Astrocyte (in vitro differentiated cells and primary cell): ENCODE results near the gene INPP5B. TPM values are rescaled to one million over a fixed set of nuclear protein-coding genes. Genes with fewer than 3 reads are reported as not detected.
A peak's percentile ranks its signal among the peaks of the same experiment; 100 is the strongest.
"Not testable (repeated sequence)": the region's sequence is repeated elsewhere in the genome, so short reads cannot be mapped to it uniquely, and the experiment has no call there.

ENCODE experiments used
- DNase-seq: peaks from one replicate; pipeline ENCODE4 v3.0.0-alpha.2; 2010; ENCODE audit warnings: low read depth
- FAIRE-seq: peaks from 2 replicates; lab custom pipeline; 2011; peaks lifted over from hg19 to GRCh38; lab: Jason Lieb, UNC
- H2AFZ ChIP-seq: 2 replicates; pipeline ENCODE4 v1.6.0; 2012; ENCODE audit warnings: low read depth, low read length, inconsistent platforms
- H3K27ac ChIP-seq: 2 replicates; pipeline ENCODE4 v1.5.1; 2011; ENCODE audit warnings: low read depth, low read length, inconsistent platforms
- H3K27me3 ChIP-seq: 2 replicates; pipeline ENCODE4 v1.6.0; 2011; ENCODE audit warnings: low read length, inconsistent platforms; ENCODE audit not compliant: insufficient read depth
- H3K36me3 ChIP-seq: 2 replicates; pipeline ENCODE4 v1.5.1; 2011; ENCODE audit warnings: low read length, inconsistent platforms; ENCODE audit not compliant: insufficient read depth
- H3K4me1 ChIP-seq: 2 replicates; pipeline ENCODE4 v1.5.1; 2011; ENCODE audit warnings: low read length, inconsistent platforms; ENCODE audit not compliant: insufficient read depth
- H3K4me2 ChIP-seq: 2 replicates; pipeline ENCODE4 v1.6.0; 2012; ENCODE audit warnings: low read length, inconsistent platforms
- H3K4me3 ChIP-seq: 2 replicates; pipeline ENCODE4 v1.5.1; 2011; ENCODE audit warnings: low read depth, mild to moderate bottlenecking, low read length, inconsistent platforms; ENCODE audit not compliant: insufficient read depth
- H3K79me2 ChIP-seq: 2 replicates; pipeline ENCODE4 v1.6.0; 2012; ENCODE audit warnings: mild to moderate bottlenecking, low read length, inconsistent platforms; ENCODE audit not compliant: insufficient read depth
- H3K9ac ChIP-seq: 2 replicates; pipeline ENCODE4 v1.6.0; 2012; ENCODE audit warnings: mild to moderate bottlenecking, low read length, inconsistent platforms
- H3K9me3 ChIP-seq: 2 replicates; pipeline ENCODE4 v1.5.1; 2012; ENCODE audit warnings: low read depth, mild to moderate bottlenecking, low read length, inconsistent platforms; ENCODE audit not compliant: insufficient read depth
- H4K20me1 ChIP-seq: 2 replicates; pipeline ENCODE4 v1.6.0; 2012; ENCODE audit warnings: low read length, inconsistent platforms; ENCODE audit not compliant: insufficient read depth
- H3K27ac Mint-ChIP-seq: one replicate; pipeline ENCODE4 v1.8.0; 2021; ENCODE audit warnings: mild to moderate bottlenecking, mixed read lengths; ENCODE audit not compliant: unreplicated experiment
- H3K27me3 Mint-ChIP-seq: one replicate; pipeline ENCODE4 v1.8.0; 2021; ENCODE audit warnings: low read depth, mixed read lengths; ENCODE audit not compliant: unreplicated experiment
- H3K36me3 Mint-ChIP-seq: one replicate; pipeline ENCODE4 v1.8.0; 2021; ENCODE audit warnings: low read depth, mixed read lengths; ENCODE audit not compliant: unreplicated experiment
- H3K4me1 Mint-ChIP-seq: one replicate; pipeline ENCODE4 v1.8.0; 2021; ENCODE audit warnings: low read depth, mixed read lengths; ENCODE audit not compliant: unreplicated experiment
- H3K4me3 Mint-ChIP-seq: one replicate; pipeline ENCODE4 v1.8.0; 2021; ENCODE audit warnings: mild to moderate bottlenecking, moderate library complexity, mixed read lengths; ENCODE audit not compliant: unreplicated experiment
- H3K9me3 Mint-ChIP-seq: one replicate; pipeline ENCODE4 v1.8.0; 2021; ENCODE audit warnings: mild to moderate bottlenecking, mixed read lengths; ENCODE audit not compliant: unreplicated experiment
- CTCF ChIP-seq: IDR thresholded peaks from 2 replicates; pipeline ENCODE4 v1.5.1; 2011; ENCODE audit warnings: low read depth, mild to moderate bottlenecking, inconsistent platforms, low read length, moderate library complexity; ENCODE audit not compliant: insufficient read depth
- EZH2 ChIP-seq: IDR thresholded peaks from 2 replicates; pipeline ENCODE4 v1.6.1; 2012; ENCODE audit warnings: mild to moderate bottlenecking, low read length, inconsistent platforms; ENCODE audit not compliant: insufficient read depth
- total RNA-seq: library from RNA; stranded (reverse); gene quantifications from 2 replicates; pipeline ENCODE4 v1.2.1, GENCODE V29; 2021

Gene INPP5B
- total RNA-seq, 1 donor from 2014 or later: 19.4 TPM

- Histone ChIP-seq H3K4me1 (no peaks in the 10 kb centered on the region), H3K36me3 (peaks cover 2% of the 10 kb centered on the region), H3K9ac (no peak overlapping the region), H3K27me3 (no peaks in the 10 kb centered on the region), H3K9me3 (no peaks in the 10 kb centered on the region), H3K4me3 (no peak overlapping the region), H3K79me2 (peaks cover 5% of the 10 kb centered on the region), H4K20me1 (peaks cover 24% of the 10 kb centered on the region), H3K27ac (no peak overlapping the region), H3K4me2 (no peak overlapping the region), H2AFZ (no peak overlapping the region)
- peaks cover 7% of the 10 kb centered on the region for H3K36me3 Mint-ChIP-seq
- DNase-seq (no peak), FAIRE-seq (no peak)
- no peak overlapping the region for H3K4me3 Mint-ChIP-seq
- H3K27ac Mint-ChIP-seq: no peak overlapping the region
- H3K27me3 Mint-ChIP-seq: no peaks in the 10 kb centered on the region
- no peaks in the 10 kb centered on the region for H3K9me3 Mint-ChIP-seq
- peak; percentile 59 for TF ChIP-seq CTCF
- TF ChIP-seq EZH2: no peak
- H3K4me1 Mint-ChIP-seq: peaks cover 4% of the 10 kb centered on the region
These were observed 27.6 kb downstream of the INPP5B start for GRCh38 chr1:37919277-37919676.

- no peak overlapping the region for H3K4me3 ChIP-seq
- Mint-ChIP-seq H3K4me1 (no peaks in the 10 kb centered on the region), H3K36me3 (peaks cover 3% of the 10 kb centered on the region), H3K27me3 (no peaks in the 10 kb centered on the region), H3K27ac (no peak overlapping the region), H3K4me3 (no peak overlapping the region), H3K9me3 (no peaks in the 10 kb centered on the region)
- TF ChIP-seq EZH2: no peak
- no peak for TF ChIP-seq CTCF
- no peaks in the 10 kb centered on the region for H3K27me3 ChIP-seq
- H3K36me3 ChIP-seq: no peaks in the 10 kb centered on the region
- H3K9me3 ChIP-seq: no peaks in the 10 kb centered on the region
- peaks cover 5% of the 10 kb centered on the region for H3K79me2 ChIP-seq
- H3K4me2 ChIP-seq: no peak overlapping the region
- H3K27ac ChIP-seq: no peak overlapping the region
- FAIRE-seq (no peak), DNase-seq (no peak)
- no peak overlapping the region for H2AFZ ChIP-seq
- H3K9ac ChIP-seq: no peak overlapping the region
- peaks cover 20% of the 10 kb centered on the region for H4K20me1 ChIP-seq
- no peaks in the 10 kb centered on the region for H3K4me1 ChIP-seq
These were observed 31.3 kb downstream of the INPP5B start for GRCh38 chr1:37915476-37916093.

- H3K4me1 ChIP-seq: no peaks in the 10 kb centered on the region
- no peaks in the 10 kb centered on the region for H3K27me3 ChIP-seq
- Mint-ChIP-seq H3K4me1 (no peaks in the 10 kb centered on the region), H3K27ac (no peak overlapping the region), H3K36me3 (peaks cover 2% of the 10 kb centered on the region), H3K4me3 (no peak overlapping the region), H3K9me3 (no peaks in the 10 kb centered on the region), H3K27me3 (no peaks in the 10 kb centered on the region)
- H3K9ac ChIP-seq: no peak overlapping the region
- no peak for FAIRE-seq
- H3K9me3 ChIP-seq: no peaks in the 10 kb centered on the region
- H3K36me3 ChIP-seq: no peaks in the 10 kb centered on the region
- peaks cover 20% of the 10 kb centered on the region for H4K20me1 ChIP-seq
- no peak for TF ChIP-seq EZH2
- TF ChIP-seq CTCF: no peak
- H2AFZ ChIP-seq: no peak overlapping the region
- H3K4me2 ChIP-seq: no peak overlapping the region
- H3K4me3 ChIP-seq: no peak overlapping the region
- H3K79me2 ChIP-seq: peaks cover 5% of the 10 kb centered on the region
- H3K27ac ChIP-seq: no peak overlapping the region
- DNase-seq: no peak
These were observed 32.0 kb downstream of the INPP5B start for GRCh38 chr1:37914719-37915475.

GRCh38 chr1:37911478-37911877, 35.4 kb downstream of the INPP5B start:
- not testable (repeated sequence) for H3K4me3 ChIP-seq, DNase-seq, H3K4me3 Mint-ChIP-seq, H3K9ac ChIP-seq, H3K4me1 ChIP-seq, H3K79me2 ChIP-seq, H3K27me3 ChIP-seq, FAIRE-seq, H2AFZ ChIP-seq, H3K27me3 Mint-ChIP-seq, H3K9me3 Mint-ChIP-seq, H3K27ac ChIP-seq, H3K27ac Mint-ChIP-seq, H3K36me3 ChIP-seq, H3K9me3 ChIP-seq, H3K4me2 ChIP-seq, H3K4me1 Mint-ChIP-seq
- H3K36me3 Mint-ChIP-seq: peaks cover 27% of the 10 kb centered on the region
- H4K20me1 ChIP-seq: peaks cover 10% of the 10 kb centered on the region
